WTC11 (cell line): ENCODE data around the gene HMX1. TPM values are rescaled to one million over a fixed set of nuclear protein-coding genes. Genes with fewer than 3 reads are reported as not detected.

Source experiments
- ATAC-seq: fragments of 200-7000 bp; cut with Tn5 transposase; 2 replicates; pipeline ENCODE4 v1.10.0; 2021; ENCODE audit warnings: mild to moderate bottlenecking, moderate library complexity
- CTCF ChIA-PET: fragments of 300-600 bp; sonication (Branson Sonifier 250); formaldehyde crosslinking; loops from one replicate; lab custom pipeline; 2021; ENCODE audit warnings: antibody characterized with exemption; lab: Charles Lee
- POLR2A ChIA-PET: fragments of 350-600 bp; sonication (Branson Sonifier 250); formaldehyde crosslinking; loops from one replicate; lab custom pipeline; 2021; ENCODE audit warnings: antibody characterized with exemption; lab: Charles Lee
- DNase-seq: peaks from one replicate; pipeline ENCODE4 v3.0.0; 2021; ENCODE audit warnings: low spot score
- H3K27ac Mint-ChIP-seq: 2 replicates; pipeline ENCODE4 v1.8.0; 2021; ENCODE audit warnings: mixed read lengths
- H3K27me3 Mint-ChIP-seq: 2 replicates; pipeline ENCODE4 v1.8.0; 2021; ENCODE audit warnings: low read depth, mild to moderate bottlenecking, moderate library complexity, mixed read lengths
- H3K36me3 Mint-ChIP-seq: 2 replicates; pipeline ENCODE4 v1.8.0; 2021; ENCODE audit warnings: mixed read lengths
- H3K4me1 Mint-ChIP-seq: 2 replicates; pipeline ENCODE4 v1.8.0; 2022; ENCODE audit warnings: mixed read lengths
- H3K4me3 Mint-ChIP-seq: 2 replicates; pipeline ENCODE4 v1.8.0; 2021; ENCODE audit warnings: mild to moderate bottlenecking, moderate library complexity, mixed read lengths
- H3K9me3 Mint-ChIP-seq: 2 replicates; pipeline ENCODE4 v1.8.0; 2021; ENCODE audit warnings: mixed read lengths
- ESRRA ChIP-seq: sonication (generic); formaldehyde crosslinking; IDR thresholded peaks from 2 replicates; pipeline ENCODE4 v1.8.1; 2022; ENCODE audit warnings: mild to moderate bottlenecking, missing genetic modification reagents, borderline replicate concordance
- FOXJ3 ChIP-seq: sonication (generic); formaldehyde crosslinking; IDR thresholded peaks from 2 replicates; pipeline ENCODE4 v1.9.0; 2021; ENCODE audit warnings: missing genetic modification reagents, mild to moderate bottlenecking, borderline replicate concordance
- GABPB1 ChIP-seq: sonication (generic); formaldehyde crosslinking; IDR thresholded peaks from 2 replicates; pipeline ENCODE4 v1.8.1; 2023; ENCODE audit warnings: mild to moderate bottlenecking, missing genetic modification reagents
- IRF2 ChIP-seq: sonication (generic); formaldehyde crosslinking; IDR thresholded peaks from 2 replicates; pipeline ENCODE4 v1.8.0; 2022; ENCODE audit warnings: low read depth, missing genetic modification reagents, borderline replicate concordance
- JAZF1 ChIP-seq: fragments of 250-450 bp; sonication (Bioruptor Pico); IDR thresholded peaks from 2 replicates; pipeline ENCODE4 v1.9.0; 2021; ENCODE audit warnings: moderate library complexity, mild to moderate bottlenecking, inconsistent platforms
- JUN ChIP-seq: sonication (generic); formaldehyde crosslinking; IDR thresholded peaks from 2 replicates; pipeline ENCODE4 v1.8.0; 2023; ENCODE audit warnings: mild to moderate bottlenecking, missing genetic modification reagents
- NFE2L1 ChIP-seq: sonication (generic); formaldehyde crosslinking; IDR thresholded peaks from 2 replicates; pipeline ENCODE4 v1.8.1; 2023; ENCODE audit warnings: missing genetic modification reagents
- OVOL2 ChIP-seq: fragments of 250-450 bp; sonication (Bioruptor Pico); IDR thresholded peaks from 2 replicates; pipeline ENCODE4 v1.9.0; 2021; ENCODE audit warnings: mild to moderate bottlenecking, borderline replicate concordance
- PRRX2 ChIP-seq: fragments of 250-450 bp; sonication (Bioruptor Pico); IDR thresholded peaks from 2 replicates; pipeline ENCODE4 v1.8.0; 2021; ENCODE audit warnings: mild to moderate bottlenecking
- TEAD1 ChIP-seq: sonication (generic); formaldehyde crosslinking; IDR thresholded peaks from 2 replicates; pipeline ENCODE4 v1.8.0; 2022; ENCODE audit warnings: mild to moderate bottlenecking, missing genetic modification reagents
- ZBTB21 ChIP-seq: sonication (generic); formaldehyde crosslinking; IDR thresholded peaks from 2 replicates; pipeline ENCODE4 v1.8.1; 2023; ENCODE audit warnings: mild to moderate bottlenecking, missing genetic modification reagents, borderline replicate concordance
- ZNF121 ChIP-seq: sonication (generic); formaldehyde crosslinking; IDR thresholded peaks from 2 replicates; pipeline ENCODE4 v1.8.0; 2023; ENCODE audit warnings: missing genetic modification reagents
- ZNF423 ChIP-seq: fragments of 250-450 bp; sonication (Bioruptor Pico); IDR thresholded peaks from 2 replicates; pipeline ENCODE4 v2.1.2; 2022; ENCODE audit warnings: mild to moderate bottlenecking, moderate library complexity
- total RNA-seq: library from RNA; stranded (reverse); gene quantifications from 3 replicates; pipeline ENCODE4 v1.2.3, GENCODE V29; 2021
- TF ChIP-seq, protein P1 (sequence below): sonication (generic); formaldehyde crosslinking; IDR thresholded peaks from 2 replicates; pipeline ENCODE4 v1.8.0; 2022; ENCODE audit warnings: mild to moderate bottlenecking, missing genetic modification reagents
- TF ChIP-seq, protein P2 (sequence below): fragments of 250-450 bp; sonication (Bioruptor Pico); conservative IDR thresholded peaks from 2 replicates; pipeline ENCODE4 v1.9.0; 2021; ENCODE audit warnings: mild to moderate bottlenecking
- TF ChIP-seq, protein P3 (sequence below): sonication (generic); formaldehyde crosslinking; conservative IDR thresholded peaks from 2 replicates; pipeline ENCODE4 v1.8.1; 2022; ENCODE audit warnings: mild to moderate bottlenecking, missing genetic modification reagents
- TF ChIP-seq, protein P4 (sequence below): sonication (generic); formaldehyde crosslinking; IDR thresholded peaks from 2 replicates; pipeline ENCODE4 v1.8.1; 2022; ENCODE audit warnings: mild to moderate bottlenecking, missing genetic modification reagents, moderate library complexity, borderline replicate concordance
- TF ChIP-seq, protein P5 (sequence below): sonication (generic); formaldehyde crosslinking; IDR thresholded peaks from 2 replicates; pipeline ENCODE4 v1.8.1; 2022; ENCODE audit warnings: low read depth, mild to moderate bottlenecking, moderate library complexity, missing genetic modification reagents, borderline replicate concordance
- TF ChIP-seq, protein P6 (sequence below): fragments of 250-450 bp; sonication (Bioruptor Pico); IDR thresholded peaks from 2 replicates; pipeline ENCODE4 v1.9.0; 2021; ENCODE audit warnings: mild to moderate bottlenecking
- TF ChIP-seq, protein P7 (sequence below): sonication (generic); formaldehyde crosslinking; IDR thresholded peaks from 2 replicates; pipeline ENCODE4 v1.8.1; 2022; ENCODE audit warnings: mild to moderate bottlenecking, moderate library complexity, missing genetic modification reagents
- TF ChIP-seq, protein P8 (sequence below): fragments of 250-450 bp; sonication (Bioruptor Pico); IDR thresholded peaks from 2 replicates; pipeline ENCODE4 v1.9.0; 2021; ENCODE audit warnings: mild to moderate bottlenecking, borderline replicate concordance

Gene HMX1
- total RNA-seq, 1 experiment from 2014 or later: 10.0 TPM

DNA sequence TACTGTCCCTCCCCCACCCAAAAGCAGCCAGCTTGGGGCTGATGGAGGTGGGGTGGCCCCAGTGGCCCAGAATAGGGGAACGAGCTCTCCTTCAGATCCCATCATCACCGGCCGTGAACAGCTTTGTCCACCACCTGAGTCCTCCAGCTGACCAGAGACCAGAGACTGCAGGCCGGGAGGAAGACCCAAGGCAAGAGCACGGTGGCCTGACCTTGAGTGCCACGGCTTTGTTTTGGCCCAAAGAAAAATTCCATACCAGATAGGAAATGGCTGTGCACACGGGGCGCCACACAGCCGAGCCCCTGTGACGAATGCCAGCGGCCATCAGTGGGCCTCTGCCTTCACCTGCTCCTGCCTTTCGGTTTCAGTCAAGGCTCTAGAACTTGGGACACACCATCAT lies 5.2 kb downstream of the HMX1 start:
- peaks cover 3% of the 10 kb centered on the region; the same call in 1 of the 2 replicates for H3K36me3 Mint-ChIP-seq
- no peak overlapping the region for H3K27ac Mint-ChIP-seq
- H3K4me1 Mint-ChIP-seq: peaks cover 26% of the 10 kb centered on the region
- ATAC-seq (no peak), DNase-seq (no peak)
- peaks cover 96% of the 10 kb centered on the region for H3K27me3 Mint-ChIP-seq
- CTCF ChIA-PET: interaction anchor here (1.1 kb wide), 1 partner anchor 21 kb away, joined by 3 read pairs; no protein-coding TSS in a partner anchor
- H3K4me3 Mint-ChIP-seq: no peak overlapping the region
- TF ChIP-seq JUN (CRISPR knock-in tag): no peak
- TF ChIP-seq, protein P1, sequence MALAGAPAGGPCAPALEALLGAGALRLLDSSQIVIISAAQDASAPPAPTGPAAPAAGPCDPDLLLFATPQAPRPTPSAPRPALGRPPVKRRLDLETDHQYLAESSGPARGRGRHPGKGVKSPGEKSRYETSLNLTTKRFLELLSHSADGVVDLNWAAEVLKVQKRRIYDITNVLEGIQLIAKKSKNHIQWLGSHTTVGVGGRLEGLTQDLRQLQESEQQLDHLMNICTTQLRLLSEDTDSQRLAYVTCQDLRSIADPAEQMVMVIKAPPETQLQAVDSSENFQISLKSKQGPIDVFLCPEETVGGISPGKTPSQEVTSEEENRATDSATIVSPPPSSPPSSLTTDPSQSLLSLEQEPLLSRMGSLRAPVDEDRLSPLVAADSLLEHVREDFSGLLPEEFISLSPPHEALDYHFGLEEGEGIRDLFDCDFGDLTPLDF (CRISPR knock-in tag): no peak
- TF ChIP-seq, protein P2, sequence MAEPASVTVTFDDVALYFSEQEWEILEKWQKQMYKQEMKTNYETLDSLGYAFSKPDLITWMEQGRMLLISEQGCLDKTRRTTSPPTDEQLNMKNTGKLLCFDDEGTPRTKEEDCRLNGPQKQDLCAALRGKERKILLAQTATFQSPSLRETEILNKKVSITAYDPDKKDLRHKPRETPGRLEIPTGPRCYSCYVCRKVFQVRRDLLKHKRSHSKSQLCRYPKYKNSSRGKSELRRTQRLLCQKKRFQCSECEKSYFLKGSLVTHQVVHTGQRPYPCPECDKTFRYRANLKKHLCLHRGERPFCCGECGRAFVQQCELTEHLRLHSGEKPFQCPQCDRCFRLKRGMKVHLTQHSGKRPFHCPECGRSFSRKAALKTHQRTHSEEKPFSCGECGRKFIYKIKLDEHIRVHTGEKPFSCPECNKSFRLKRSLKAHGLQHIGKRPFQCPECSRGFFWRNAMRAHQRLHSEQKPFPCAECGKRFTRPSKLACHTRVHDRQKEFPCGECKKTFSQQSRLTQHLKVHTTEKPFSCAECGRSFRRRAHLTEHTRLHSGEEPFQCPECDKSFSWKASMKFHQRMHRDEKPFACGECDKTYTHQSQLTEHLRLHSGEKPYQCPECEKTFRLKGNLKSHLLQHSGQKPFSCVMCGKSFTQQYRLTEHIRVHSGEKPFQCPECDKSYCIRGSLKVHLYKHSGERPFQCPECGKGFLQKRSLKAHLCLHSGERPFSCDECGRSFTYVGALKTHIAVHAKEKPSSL (CRISPR knock-in tag): no peak
- TF ChIP-seq ZBTB21 (CRISPR knock-in tag): no peak
- TF ChIP-seq, protein P3, sequence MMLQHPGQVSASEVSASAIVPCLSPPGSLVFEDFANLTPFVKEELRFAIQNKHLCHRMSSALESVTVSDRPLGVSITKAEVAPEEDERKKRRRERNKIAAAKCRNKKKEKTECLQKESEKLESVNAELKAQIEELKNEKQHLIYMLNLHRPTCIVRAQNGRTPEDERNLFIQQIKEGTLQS (CRISPR knock-in tag): no peak
- no peak for TF ChIP-seq ZNF423 (CRISPR knock-in tag)
- no peak for TF ChIP-seq NFE2L1 (CRISPR knock-in tag)
- TF ChIP-seq ESRRA (CRISPR knock-in tag): no peak
- TF ChIP-seq GABPB1 (CRISPR knock-in tag): no peak
- TF ChIP-seq, protein P4, sequence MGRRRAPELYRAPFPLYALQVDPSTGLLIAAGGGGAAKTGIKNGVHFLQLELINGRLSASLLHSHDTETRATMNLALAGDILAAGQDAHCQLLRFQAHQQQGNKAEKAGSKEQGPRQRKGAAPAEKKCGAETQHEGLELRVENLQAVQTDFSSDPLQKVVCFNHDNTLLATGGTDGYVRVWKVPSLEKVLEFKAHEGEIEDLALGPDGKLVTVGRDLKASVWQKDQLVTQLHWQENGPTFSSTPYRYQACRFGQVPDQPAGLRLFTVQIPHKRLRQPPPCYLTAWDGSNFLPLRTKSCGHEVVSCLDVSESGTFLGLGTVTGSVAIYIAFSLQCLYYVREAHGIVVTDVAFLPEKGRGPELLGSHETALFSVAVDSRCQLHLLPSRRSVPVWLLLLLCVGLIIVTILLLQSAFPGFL (CRISPR knock-in tag): no peak
- no peak for TF ChIP-seq OVOL2
- no peak for TF ChIP-seq IRF2 (CRISPR knock-in tag)
- POLR2A ChIA-PET: no interaction called here
- no peaks in the 10 kb centered on the region for H3K9me3 Mint-ChIP-seq

DNA sequence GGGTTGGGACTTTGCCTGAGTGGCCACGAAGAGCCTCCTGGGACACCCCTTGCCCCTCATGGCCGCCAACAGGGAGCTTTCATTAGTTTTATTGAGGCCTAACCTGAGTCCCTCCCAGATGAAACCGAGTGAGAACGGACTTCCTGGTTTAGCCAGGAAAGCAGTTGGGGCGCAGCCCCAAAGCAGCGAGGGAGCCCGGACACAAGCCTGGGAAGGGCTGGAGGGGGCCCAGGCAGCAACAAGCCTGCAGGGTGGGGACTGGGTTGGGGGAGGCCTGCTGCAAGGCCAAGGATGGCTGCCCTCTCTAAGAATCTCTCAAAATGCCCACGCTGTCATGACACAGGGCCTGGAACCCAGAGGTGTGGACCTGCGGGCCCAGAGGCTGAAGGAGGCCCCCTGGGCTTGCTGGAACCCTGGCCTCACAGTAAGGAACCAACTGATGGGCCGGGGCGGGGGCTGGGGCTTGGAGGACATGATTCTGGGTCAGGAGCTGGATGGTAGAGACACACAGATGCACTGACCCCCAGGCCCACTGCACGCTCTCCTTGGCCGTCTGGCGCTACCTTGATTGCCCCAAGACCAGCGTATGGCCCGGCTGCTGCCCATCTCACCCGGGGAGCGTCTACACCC lies 5.8 kb downstream of the HMX1 start:
- POLR2A ChIA-PET: no interaction called here
- Mint-ChIP-seq H3K36me3 (peaks cover 3% of the 10 kb centered on the region; the same call in 1 of the 2 replicates), H3K9me3 (no peaks in the 10 kb centered on the region), H3K4me3 (no peak overlapping the region), H3K4me1 (peaks cover 26% of the 10 kb centered on the region), H3K27me3 (peaks cover 99% of the 10 kb centered on the region), H3K27ac (no peak overlapping the region)
- no peak for DNase-seq
- CTCF ChIA-PET: interaction anchor here (1.1 kb wide), 1 partner anchor 21 kb away, joined by 3 read pairs; no protein-coding TSS in a partner anchor
- no peak for ATAC-seq
- TF ChIP-seq, protein P5, sequence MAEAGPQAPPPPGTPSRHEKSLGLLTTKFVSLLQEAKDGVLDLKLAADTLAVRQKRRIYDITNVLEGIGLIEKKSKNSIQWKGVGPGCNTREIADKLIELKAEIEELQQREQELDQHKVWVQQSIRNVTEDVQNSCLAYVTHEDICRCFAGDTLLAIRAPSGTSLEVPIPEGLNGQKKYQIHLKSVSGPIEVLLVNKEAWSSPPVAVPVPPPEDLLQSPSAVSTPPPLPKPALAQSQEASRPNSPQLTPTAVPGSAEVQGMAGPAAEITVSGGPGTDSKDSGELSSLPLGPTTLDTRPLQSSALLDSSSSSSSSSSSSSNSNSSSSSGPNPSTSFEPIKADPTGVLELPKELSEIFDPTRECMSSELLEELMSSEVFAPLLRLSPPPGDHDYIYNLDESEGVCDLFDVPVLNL (CRISPR knock-in tag): no peak
- TF ChIP-seq ZNF121 (CRISPR knock-in tag) (no peak), JAZF1 (CRISPR knock-in tag) (no peak), PRRX2 (CRISPR knock-in tag) (no peak), FOXJ3 (CRISPR knock-in tag) (no peak), TEAD1 (CRISPR knock-in tag) (no peak), ZNF423 (CRISPR knock-in tag) (no peak)
- TF ChIP-seq, protein P6, sequence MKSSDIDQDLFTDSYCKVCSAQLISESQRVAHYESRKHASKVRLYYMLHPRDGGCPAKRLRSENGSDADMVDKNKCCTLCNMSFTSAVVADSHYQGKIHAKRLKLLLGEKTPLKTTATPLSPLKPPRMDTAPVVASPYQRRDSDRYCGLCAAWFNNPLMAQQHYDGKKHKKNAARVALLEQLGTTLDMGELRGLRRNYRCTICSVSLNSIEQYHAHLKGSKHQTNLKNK (CRISPR knock-in tag): no peak
- TF ChIP-seq, protein P7, sequence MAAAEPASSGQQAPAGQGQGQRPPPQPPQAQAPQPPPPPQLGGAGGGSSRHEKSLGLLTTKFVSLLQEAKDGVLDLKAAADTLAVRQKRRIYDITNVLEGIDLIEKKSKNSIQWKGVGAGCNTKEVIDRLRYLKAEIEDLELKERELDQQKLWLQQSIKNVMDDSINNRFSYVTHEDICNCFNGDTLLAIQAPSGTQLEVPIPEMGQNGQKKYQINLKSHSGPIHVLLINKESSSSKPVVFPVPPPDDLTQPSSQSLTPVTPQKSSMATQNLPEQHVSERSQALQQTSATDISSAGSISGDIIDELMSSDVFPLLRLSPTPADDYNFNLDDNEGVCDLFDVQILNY (CRISPR knock-in tag): no peak
- TF ChIP-seq, protein P4 (CRISPR knock-in tag): no peak
- TF ChIP-seq, protein P8, sequence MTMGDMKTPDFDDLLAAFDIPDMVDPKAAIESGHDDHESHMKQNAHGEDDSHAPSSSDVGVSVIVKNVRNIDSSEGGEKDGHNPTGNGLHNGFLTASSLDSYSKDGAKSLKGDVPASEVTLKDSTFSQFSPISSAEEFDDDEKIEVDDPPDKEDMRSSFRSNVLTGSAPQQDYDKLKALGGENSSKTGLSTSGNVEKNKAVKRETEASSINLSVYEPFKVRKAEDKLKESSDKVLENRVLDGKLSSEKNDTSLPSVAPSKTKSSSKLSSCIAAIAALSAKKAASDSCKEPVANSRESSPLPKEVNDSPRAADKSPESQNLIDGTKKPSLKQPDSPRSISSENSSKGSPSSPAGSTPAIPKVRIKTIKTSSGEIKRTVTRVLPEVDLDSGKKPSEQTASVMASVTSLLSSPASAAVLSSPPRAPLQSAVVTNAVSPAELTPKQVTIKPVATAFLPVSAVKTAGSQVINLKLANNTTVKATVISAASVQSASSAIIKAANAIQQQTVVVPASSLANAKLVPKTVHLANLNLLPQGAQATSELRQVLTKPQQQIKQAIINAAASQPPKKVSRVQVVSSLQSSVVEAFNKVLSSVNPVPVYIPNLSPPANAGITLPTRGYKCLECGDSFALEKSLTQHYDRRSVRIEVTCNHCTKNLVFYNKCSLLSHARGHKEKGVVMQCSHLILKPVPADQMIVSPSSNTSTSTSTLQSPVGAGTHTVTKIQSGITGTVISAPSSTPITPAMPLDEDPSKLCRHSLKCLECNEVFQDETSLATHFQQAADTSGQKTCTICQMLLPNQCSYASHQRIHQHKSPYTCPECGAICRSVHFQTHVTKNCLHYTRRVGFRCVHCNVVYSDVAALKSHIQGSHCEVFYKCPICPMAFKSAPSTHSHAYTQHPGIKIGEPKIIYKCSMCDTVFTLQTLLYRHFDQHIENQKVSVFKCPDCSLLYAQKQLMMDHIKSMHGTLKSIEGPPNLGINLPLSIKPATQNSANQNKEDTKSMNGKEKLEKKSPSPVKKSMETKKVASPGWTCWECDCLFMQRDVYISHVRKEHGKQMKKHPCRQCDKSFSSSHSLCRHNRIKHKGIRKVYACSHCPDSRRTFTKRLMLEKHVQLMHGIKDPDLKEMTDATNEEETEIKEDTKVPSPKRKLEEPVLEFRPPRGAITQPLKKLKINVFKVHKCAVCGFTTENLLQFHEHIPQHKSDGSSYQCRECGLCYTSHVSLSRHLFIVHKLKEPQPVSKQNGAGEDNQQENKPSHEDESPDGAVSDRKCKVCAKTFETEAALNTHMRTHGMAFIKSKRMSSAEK (CRISPR knock-in tag): no peak
